Neural crest cell (in vitro differentiated cells): ENCODE measurements around the gene INHBB. TPM values are rescaled to one million over a fixed set of nuclear protein-coding genes. Genes with fewer than 3 reads are reported as not detected.

Experiments
- DNase-seq: peaks from one replicate; pipeline ENCODE4 v3.0.0; 2021; ENCODE audit warnings: low read depth, mixed read lengths, low spot score
- H3K27ac Mint-ChIP-seq: one replicate; pipeline ENCODE4 v1.8.0; 2021; ENCODE audit warnings: mild to moderate bottlenecking, mixed read lengths; ENCODE audit not compliant: unreplicated experiment
- H3K27me3 Mint-ChIP-seq: 2 replicates; pipeline ENCODE4 v1.8.0; 2021; ENCODE audit warnings: low read depth, mild to moderate bottlenecking, mixed read lengths
- H3K36me3 Mint-ChIP-seq: 2 replicates; pipeline ENCODE4 v1.8.0; 2021; ENCODE audit warnings: low read depth, mild to moderate bottlenecking, mixed read lengths
- H3K4me1 Mint-ChIP-seq: 2 replicates; pipeline ENCODE4 v1.8.0; 2021; ENCODE audit warnings: mixed read lengths
- H3K4me3 Mint-ChIP-seq: one replicate; pipeline ENCODE4 v1.8.0; 2021; ENCODE audit warnings: mild to moderate bottlenecking, mixed read lengths
- H3K9me3 Mint-ChIP-seq: 2 replicates; pipeline ENCODE4 v1.8.0; 2021; ENCODE audit warnings: mixed read lengths
- CTCF ChIP-seq: fragments of 200-600 bp; sonication (generic); conservative IDR thresholded peaks from 2 replicates; pipeline ENCODE4 v1.5.0; 2021; ENCODE audit warnings: antibody characterized with exemption, mild to moderate bottlenecking
- total RNA-seq: library from RNA; stranded (reverse); gene quantifications from 2 replicates; pipeline ENCODE4 v1.2.1, GENCODE V29; 2021

Gene INHBB
- total RNA-seq, 1 donor from 2014 or later: 0.49 TPM

GRCh38 chr2:120347396-120348060, 1.6 kb downstream of the INHBB start:
- Mint-ChIP-seq H3K36me3 (no peaks in the 10 kb centered on the region), H3K27me3 (peaks cover 66% of the 10 kb centered on the region), H3K4me1 (peaks cover 38% of the 10 kb centered on the region), H3K4me3 (peak overlapping the region; percentile 73), H3K9me3 (no peaks in the 10 kb centered on the region), H3K27ac (no peak overlapping the region)
- DNase-seq: peak; percentile 29
- no peak for TF ChIP-seq CTCF

GRCh38 chr2:120348134-120348736, 2.3 kb downstream of the INHBB start:
- H3K9me3 Mint-ChIP-seq: no peaks in the 10 kb centered on the region
- peaks cover 59% of the 10 kb centered on the region for H3K27me3 Mint-ChIP-seq
- no peak for DNase-seq
- peak overlapping the region; percentile 73 for H3K4me3 Mint-ChIP-seq
- H3K36me3 Mint-ChIP-seq: no peaks in the 10 kb centered on the region
- no peak for TF ChIP-seq CTCF
- no peak overlapping the region for H3K27ac Mint-ChIP-seq
- H3K4me1 Mint-ChIP-seq: peaks cover 38% of the 10 kb centered on the region

GRCh38 chr2:120348737-120349439, 3.0 kb downstream of the INHBB start:
- Mint-ChIP-seq H3K4me1 (peaks cover 38% of the 10 kb centered on the region), H3K4me3 (no peak overlapping the region), H3K27me3 (peaks cover 53% of the 10 kb centered on the region), H3K27ac (no peak overlapping the region), H3K36me3 (no peaks in the 10 kb centered on the region), H3K9me3 (no peaks in the 10 kb centered on the region)
- no peak for DNase-seq
- no peak for TF ChIP-seq CTCF

- peaks cover 55% of the 10 kb centered on the region for H3K27me3 Mint-ChIP-seq
- H3K36me3 Mint-ChIP-seq: no peaks in the 10 kb centered on the region
- H3K4me3 Mint-ChIP-seq: peak overlapping the region; percentile 56
- no peak overlapping the region for H3K27ac Mint-ChIP-seq
- no peak for TF ChIP-seq CTCF
- H3K4me1 Mint-ChIP-seq: peaks cover 38% of the 10 kb centered on the region
- DNase-seq: no peak
- no peaks in the 10 kb centered on the region for H3K9me3 Mint-ChIP-seq
Measured at GRCh38 chr2:120349440-120349921, 3.5 kb downstream of the INHBB start.

GRCh38 chr2:120350080-120350479, 4.1 kb downstream of the INHBB start:
- no peak overlapping the region for H3K27ac Mint-ChIP-seq
- TF ChIP-seq CTCF: no peak
- H3K9me3 Mint-ChIP-seq: no peaks in the 10 kb centered on the region
- H3K4me3 Mint-ChIP-seq: peak overlapping the region; percentile 56
- no peaks in the 10 kb centered on the region for H3K36me3 Mint-ChIP-seq
- peaks cover 59% of the 10 kb centered on the region for H3K27me3 Mint-ChIP-seq
- H3K4me1 Mint-ChIP-seq: peaks cover 38% of the 10 kb centered on the region
- no peak for DNase-seq
